Neutrophil (primary cell): ENCODE results near the gene NYAP2.

ENCODE experiments used
- H3K27ac ChIP-seq: fragments of 200-600 bp; sonication (generic); 2 replicates; pipeline ENCODE4 v1.5.1; 2016; ENCODE audit warnings: mild to moderate bottlenecking, moderate library complexity
- H3K27me3 ChIP-seq: fragments of 200-600 bp; sonication (generic); 2 replicates; pipeline ENCODE4 v1.6.0; 2016; ENCODE audit warnings: mild to moderate bottlenecking
- H3K36me3 ChIP-seq: fragments of 200-600 bp; sonication (generic); 2 replicates; pipeline ENCODE4 v1.5.1; 2017
- H3K4me1 ChIP-seq, 2 experiments: fragments of 200-600 bp in 1 of 2; sonication (generic) in 1 of 2; 1 replicate in 1 of 2; 2 replicates in 1 of 2; pipeline versions ENCODE4 v1.5.1 to v1.6.1; 2013 to 2016; ENCODE audit warnings: low read depth in 1 of 2, low read length in 1 of 2, mild to moderate bottlenecking in 1 of 2, moderate library complexity in 1 of 2; ENCODE audit not compliant: control insufficient read depth in 1 of 2, insufficient read depth in 1 of 2
- H3K4me3 ChIP-seq, 2 experiments: fragments of 200-600 bp in 1 of 2; sonication (generic) in 1 of 2; 1 replicate in 1 of 2; 2 replicates in 1 of 2; pipeline ENCODE4 v1.5.1; 2013 to 2016; ENCODE audit warnings: low read depth in 1 of 2, low read length in 1 of 2, mild to moderate bottlenecking in 1 of 2, moderate library complexity in 1 of 2
- H3K9me3 ChIP-seq: fragments of 200-600 bp; sonication (generic); 2 replicates; pipeline ENCODE4 v1.5.1; 2016
- CTCF ChIP-seq: fragments of 200-600 bp; sonication (generic); IDR thresholded peaks from 2 replicates; pipeline ENCODE4 v1.5.1; 2016; ENCODE audit warnings: antibody characterized with exemption

NYAP2 gene

GRCh38 chr2:225574582-225575138 is 175.2 kb downstream of the NYAP2 start:
- H3K27ac ChIP-seq, result no peak overlapping the region
- no peaks in the 10 kb centered on the region for H3K4me1 ChIP-seq
- no peaks in the 10 kb centered on the region for H3K27me3 ChIP-seq
- no peak for TF ChIP-seq CTCF
- H3K4me3 ChIP-seq, result no peak overlapping the region
- no peaks in the 10 kb centered on the region for H3K9me3 ChIP-seq
- H3K36me3 ChIP-seq, result no peaks in the 10 kb centered on the region

- Histone ChIP-seq H3K36me3 (no peaks in the 10 kb centered on the region), H3K4me3 (no peak overlapping the region), H3K4me1 (no peaks in the 10 kb centered on the region), H3K27me3 (no peaks in the 10 kb centered on the region), H3K9me3 (no peaks in the 10 kb centered on the region), H3K27ac (no peak overlapping the region)
- no peak for TF ChIP-seq CTCF
Observed at GRCh38 chr2:225581135-225581534, 181.6 kb downstream of the NYAP2 start.

DNA sequence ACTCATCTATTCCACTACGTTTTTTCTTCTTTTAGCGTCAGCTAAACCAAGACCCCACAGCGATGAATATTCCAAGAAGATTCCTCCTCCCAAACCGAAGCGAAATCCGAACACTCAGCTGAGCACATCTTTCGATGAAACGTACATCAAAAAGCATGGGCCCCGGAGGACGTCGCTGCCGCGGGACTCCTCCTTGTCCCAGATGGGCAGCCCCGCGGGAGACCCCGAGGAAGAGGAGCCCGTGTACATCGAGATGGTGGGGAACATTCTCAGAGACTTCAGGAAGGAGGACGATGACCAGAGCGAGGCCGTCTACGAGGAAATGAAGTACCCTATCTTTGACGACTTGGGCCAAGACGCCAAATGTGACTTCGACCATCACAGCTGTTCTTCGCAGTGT is 182.4 kb downstream of the NYAP2 start:
- Histone ChIP-seq H3K4me1 (no peaks in the 10 kb centered on the region), H3K27ac (no peak overlapping the region), H3K4me3 (no peak overlapping the region), H3K36me3 (no peaks in the 10 kb centered on the region), H3K27me3 (no peaks in the 10 kb centered on the region), H3K9me3 (no peaks in the 10 kb centered on the region)
- TF ChIP-seq CTCF, result no peak

- H3K27ac ChIP-seq, result no peak overlapping the region
- no peak overlapping the region for H3K4me3 ChIP-seq
- no peaks in the 10 kb centered on the region for H3K4me1 ChIP-seq
- no peaks in the 10 kb centered on the region for H3K36me3 ChIP-seq
- no peaks in the 10 kb centered on the region for H3K27me3 ChIP-seq
- TF ChIP-seq CTCF, result no peak
- no peaks in the 10 kb centered on the region for H3K9me3 ChIP-seq
Observed at GRCh38 chr2:225582355-225583116, 183.0 kb downstream of the NYAP2 start.

DNA sequence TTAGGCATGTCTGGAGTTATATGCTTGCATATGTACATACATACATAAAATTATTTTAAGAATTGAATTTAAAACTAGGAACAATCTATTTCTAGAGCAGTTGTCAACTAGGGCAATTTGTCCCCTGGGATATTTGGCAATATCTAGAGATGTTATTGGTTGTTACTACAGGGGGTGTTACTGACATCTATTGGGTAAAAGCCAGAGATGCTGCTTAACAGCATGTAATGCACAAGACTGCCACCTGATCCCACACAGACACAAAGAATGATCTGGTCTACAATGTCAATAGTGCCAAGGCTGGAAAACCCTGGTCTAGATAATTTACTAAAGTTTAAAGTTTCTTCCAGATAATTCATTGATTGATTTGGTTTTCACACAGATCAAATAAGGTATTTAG is 185.3 kb downstream of the NYAP2 start:
- Histone ChIP-seq H3K4me1 (no peaks in the 10 kb centered on the region), H3K27ac (no peak overlapping the region), H3K36me3 (no peaks in the 10 kb centered on the region), H3K9me3 (no peaks in the 10 kb centered on the region), H3K4me3 (no peak overlapping the region), H3K27me3 (no peaks in the 10 kb centered on the region)
- TF ChIP-seq CTCF, result no peak
